CD4-positive, alpha-beta memory T cell (primary cell): ENCODE results near the gene FOXP1. TPM values are rescaled to one million over a fixed set of nuclear protein-coding genes. Genes with fewer than 3 reads are reported as not detected.
"Not testable (repeated sequence)": the region's sequence is repeated elsewhere in the genome, so short reads cannot be mapped to it uniquely, and the experiment has no call there.

Experiments
- CTCF ChIA-PET: fragments of 350-600 bp; sonication (Branson Sonifier 250); formaldehyde crosslinking; loops from one replicate; lab custom pipeline; 2021; ENCODE audit warnings: inconsistent platforms; ENCODE audit not compliant: partially characterized antibody; lab: Charles Lee
- POLR2A ChIA-PET: fragments of 350-600 bp; sonication (Branson Sonifier 250); formaldehyde crosslinking; loops from one replicate; lab custom pipeline; 2021; ENCODE audit not compliant: partially characterized antibody; lab: Charles Lee
- DNase-seq, 5 donors: peaks; one replicate each; pipeline versions ENCODE4 v3.0.0 to v3.0.0-alpha.2; 2020 to 2022; ENCODE audit warnings: mixed read lengths in 1 of 5
- H3K27ac ChIP-seq: one replicate; pipeline ENCODE4 v1.7.0; 2013; ENCODE audit warnings: low read depth, low read length
- H3K27me3 ChIP-seq: 2 replicates; pipeline ENCODE4 v1.7.0; 2013; ENCODE audit warnings: mild to moderate bottlenecking, low read length, moderate library complexity; ENCODE audit not compliant: insufficient read depth
- H3K36me3 ChIP-seq: 2 replicates; pipeline ENCODE4 v1.7.0; 2013; ENCODE audit warnings: mild to moderate bottlenecking, low read length, moderate library complexity; ENCODE audit not compliant: insufficient read depth
- H3K4me1 ChIP-seq: 2 replicates; pipeline ENCODE4 v1.7.0; 2013; ENCODE audit warnings: mild to moderate bottlenecking, low read length, moderate library complexity; ENCODE audit not compliant: insufficient read depth
- H3K4me3 ChIP-seq, 2 donors: one replicate each; pipeline ENCODE4 v1.7.0; 2013; ENCODE audit warnings: low read length in 2 of 2, mild to moderate bottlenecking in 1 of 2
- H3K9me3 ChIP-seq, 2 donors: one replicate each; pipeline ENCODE4 v1.7.0; 2013; ENCODE audit warnings: low read length in 2 of 2, control low read depth in 1 of 2; ENCODE audit not compliant: control insufficient read depth in 1 of 2
- H3K27ac Mint-ChIP-seq, 7 donors: one replicate each; pipeline ENCODE4 v1.8.0; 2020 to 2021; ENCODE audit warnings: mixed read lengths in 7 of 7, mild to moderate bottlenecking in 6 of 7, inconsistent platforms in 3 of 7, moderate library complexity in 3 of 7
- H3K27me3 Mint-ChIP-seq, 2 donors: one replicate each; pipeline ENCODE4 v1.8.0; 2020 to 2021; ENCODE audit warnings: mixed read lengths in 2 of 2
- H3K36me3 Mint-ChIP-seq, 2 donors: one replicate each; pipeline ENCODE4 v1.8.0; 2020 to 2021; ENCODE audit warnings: mixed read lengths in 2 of 2, inconsistent platforms in 1 of 2, mild to moderate bottlenecking in 1 of 2
- H3K4me1 Mint-ChIP-seq, 4 donors: one replicate each; pipeline ENCODE4 v1.8.0; 2020 to 2021; ENCODE audit warnings: mixed read lengths in 4 of 4, mild to moderate bottlenecking in 1 of 4
- H3K4me3 Mint-ChIP-seq, 8 donors: one replicate each; pipeline ENCODE4 v1.8.0; 2020 to 2021; ENCODE audit warnings: mixed read lengths in 8 of 8, mild to moderate bottlenecking in 7 of 8, moderate library complexity in 6 of 8, inconsistent platforms in 3 of 8
- H3K9me3 Mint-ChIP-seq, 8 donors: one replicate each; pipeline ENCODE4 v1.8.0; 2020 to 2021; ENCODE audit warnings: mixed read lengths in 8 of 8, mild to moderate bottlenecking in 5 of 8, inconsistent platforms in 3 of 8, moderate library complexity in 1 of 8
- intact Hi-C: fragments of 100-400 bp; cut with micrococcal nuclease; formaldehyde crosslinking; loops from one replicate; pipeline ENCODE4 v1.15.1; 2023
- polyA plus RNA-seq, 2 donors: library from polyadenylated mRNA; unstranded; fragments of 300-500 nt; fragmentation: Illumina TruSeq; gene quantifications; one replicate each; pipeline ENCODE4 v1.2.3, GENCODE V29; 2021
- total RNA-seq, 2 experiments: library from RNA; stranded (reverse); gene quantifications; one replicate each; pipeline ENCODE4 v1.2.3, GENCODE V29; 2021

Gene FOXP1
- total and polyA plus RNA-seq, 4 experiments from 2014 or later = 189 to 348 (median 279) TPM

- ChIA-PET CTCF (interaction anchor here (0.6 to 4.7 kb wide), 4 partner anchors 9 to 57 kb away, joined by 3 to 23 read pairs (median 4); no protein-coding TSS in a partner anchor), POLR2A (interaction anchor here (0.5 to 1.8 kb wide), 9 partner anchors 14 to 421 kb away, joined by 3 to 6 read pairs (median 4); no protein-coding TSS in a partner anchor)
- Histone ChIP-seq H3K4me1 (peaks cover 91% of the 10 kb centered on the region), H3K36me3 (no peaks in the 10 kb centered on the region), H3K27me3 (no peaks in the 10 kb centered on the region), H3K4me3 (peak overlapping the region in 1 of 2 donors; percentile 12), H3K9me3 (no peaks in the 10 kb centered on the region), H3K27ac (peak overlapping the region; percentile 47)
- Mint-ChIP-seq H3K4me3 (peak overlapping the region in 7 of 8 donors; percentile 29 to 78 (median 39)), H3K27ac (peak overlapping the region; percentile 68 to 98 (median 96)), H3K4me1 (peaks cover 75 to 94% (median 85%) of the 10 kb centered on the region in 4 donors), H3K36me3 (peaks cover 20 to 32% of the 10 kb centered on the region in 2 donors), H3K9me3 (peaks cover 0 to 7% (median 0%) of the 10 kb centered on the region in 8 donors), H3K27me3 (no peaks in the 10 kb centered on the region)
- no peak for DNase-seq
- intact Hi-C loops = no loop called here
Measured at GRCh38 chr3:71438904-71439303, 144.6 kb downstream of the FOXP1 start.

GRCh38 chr3:71438071-71438685 lies 145.3 kb downstream of the FOXP1 start:
- ChIA-PET CTCF (interaction anchor here (1.0 to 4.7 kb wide), 3 partner anchors 17 to 58 kb away, joined by 4 to 23 read pairs (median 4); no protein-coding TSS in a partner anchor), POLR2A (interaction anchor here (0.7 to 1.5 kb wide), 6 partner anchors 15 to 420 kb away, joined by 3 to 5 read pairs (median 4); no protein-coding TSS in a partner anchor)
- no peaks in the 10 kb centered on the region for H3K27me3 ChIP-seq
- Mint-ChIP-seq H3K4me3 (peak overlapping the region in 7 of 8 donors; percentile 32 to 78 (median 66)), H3K27me3 (no peaks in the 10 kb centered on the region), H3K9me3 (peaks cover 0 to 4% (median 0%) of the 10 kb centered on the region in 8 donors), H3K36me3 (peaks cover 18 to 32% of the 10 kb centered on the region in 2 donors), H3K4me1 (peaks cover 76 to 94% (median 85%) of the 10 kb centered on the region in 4 donors), H3K27ac (peak overlapping the region; percentile 68 to 98 (median 96))
- intact Hi-C loops = no loop called here
- H3K9me3 ChIP-seq = no peaks in the 10 kb centered on the region
- peaks cover 91% of the 10 kb centered on the region for H3K4me1 ChIP-seq
- DNase-seq = no peak
- no peak overlapping the region for H3K4me3 ChIP-seq
- H3K27ac ChIP-seq = no peak overlapping the region
- H3K36me3 ChIP-seq = no peaks in the 10 kb centered on the region

- no peaks in the 10 kb centered on the region for H3K36me3 ChIP-seq
- H3K4me3 ChIP-seq = no peak overlapping the region
- no peaks in the 10 kb centered on the region for H3K27me3 ChIP-seq
- peaks cover 91% of the 10 kb centered on the region for H3K4me1 ChIP-seq
- intact Hi-C loops = no loop called here
- peak overlapping the region; percentile 68 to 96 (median 85) for H3K27ac Mint-ChIP-seq
- no peak overlapping the region for H3K27ac ChIP-seq
- H3K36me3 Mint-ChIP-seq = peaks cover 16 to 26% of the 10 kb centered on the region in 2 donors
- H3K27me3 Mint-ChIP-seq = no peaks in the 10 kb centered on the region
- H3K9me3 ChIP-seq = no peaks in the 10 kb centered on the region
- H3K4me1 Mint-ChIP-seq = peaks cover 79 to 94% (median 87%) of the 10 kb centered on the region in 4 donors
- peaks cover 0 to 4% (median 0%) of the 10 kb centered on the region in 8 donors for H3K9me3 Mint-ChIP-seq
- peak overlapping the region in 4 of 8 donors; percentile 21 to 57 (median 38) for H3K4me3 Mint-ChIP-seq
- CTCF ChIA-PET = no interaction called here
- no peak for DNase-seq
- POLR2A ChIA-PET = no interaction called here
Measured at GRCh38 chr3:71436337-71436736, 147.2 kb downstream of the FOXP1 start.

- H3K9me3 ChIP-seq, DNase-seq, H3K27ac ChIP-seq, H3K27me3 Mint-ChIP-seq, H3K27me3 ChIP-seq, POLR2A ChIA-PET, H3K9me3 Mint-ChIP-seq, intact Hi-C loops, H3K36me3 ChIP-seq, CTCF ChIA-PET, H3K4me3 ChIP-seq: not testable (repeated sequence)
- peaks cover 16 to 30% of the 10 kb centered on the region in 2 donors for H3K36me3 Mint-ChIP-seq
- peaks cover 91% of the 10 kb centered on the region for H3K4me1 ChIP-seq
- H3K4me1 Mint-ChIP-seq = peaks cover 79 to 94% (median 87%) of the 10 kb centered on the region in 4 donors
- peak overlapping the region in 3 of 8 donors; percentile 35 to 57 (median 41) for H3K4me3 Mint-ChIP-seq
- H3K27ac Mint-ChIP-seq = peak overlapping the region in 6 of 7 donors; percentile 68 to 94 (median 82)
Measured at GRCh38 chr3:71435836-71436235, 147.7 kb downstream of the FOXP1 start.

- Histone ChIP-seq H3K4me1 (peaks cover 88% of the 10 kb centered on the region), H3K27me3 (no peaks in the 10 kb centered on the region), H3K9me3 (no peaks in the 10 kb centered on the region), H3K27ac (no peak overlapping the region), H3K36me3 (no peaks in the 10 kb centered on the region), H3K4me3 (no peak overlapping the region)
- Mint-ChIP-seq H3K4me3 (peak overlapping the region in 4 of 8 donors; percentile 5 to 42 (median 28)), H3K4me1 (peaks cover 75 to 94% (median 86%) of the 10 kb centered on the region in 4 donors), H3K9me3 (peaks cover 0 to 2% (median 0%) of the 10 kb centered on the region in 8 donors), H3K27me3 (no peaks in the 10 kb centered on the region), H3K36me3 (peaks cover 16 to 35% of the 10 kb centered on the region in 2 donors), H3K27ac (peak overlapping the region; percentile 82 to 95 (median 88))
- POLR2A ChIA-PET = interaction anchor here (1.4 to 1.9 kb wide), 3 partner anchors 9 to 16 kb away, joined by 3 to 9 read pairs (median 5); no protein-coding TSS in a partner anchor
- no peak for DNase-seq
- intact Hi-C loops = no loop called here
- CTCF ChIA-PET = interaction anchor here (0.9 kb wide), 1 partner anchor 9 kb away, joined by 4 read pairs; no protein-coding TSS in a partner anchor
Measured at GRCh38 chr3:71433631-71434030, 149.9 kb downstream of the FOXP1 start.

- Mint-ChIP-seq H3K4me3 (peak overlapping the region in 7 of 8 donors; percentile 27 to 82 (median 67)), H3K36me3 (peaks cover 11 to 32% of the 10 kb centered on the region in 2 donors), H3K4me1 (peaks cover 74 to 94% (median 83%) of the 10 kb centered on the region in 4 donors), H3K27me3 (no peaks in the 10 kb centered on the region), H3K27ac (peak overlapping the region; percentile 82 to 96 (median 90)), H3K9me3 (peaks cover 0 to 2% (median 0%) of the 10 kb centered on the region in 8 donors)
- intact Hi-C loops = no loop called here
- Histone ChIP-seq H3K27ac (peak overlapping the region; percentile 41), H3K4me3 (no peak overlapping the region), H3K9me3 (no peaks in the 10 kb centered on the region), H3K27me3 (no peaks in the 10 kb centered on the region), H3K4me1 (peaks cover 88% of the 10 kb centered on the region), H3K36me3 (no peaks in the 10 kb centered on the region)
- ChIA-PET CTCF (interaction anchor here (2.1 kb wide), 1 partner anchor 10 kb away, joined by 6 read pairs; no protein-coding TSS in a partner anchor), POLR2A (interaction anchor here (0.6 to 1.9 kb wide), 10 partner anchors 8 to 50 kb away, joined by 3 to 6 read pairs (median 4); no protein-coding TSS in a partner anchor)
- peak in 1 of 5 donors; percentile 30 for DNase-seq
Measured at GRCh38 chr3:71432044-71432975, 151.2 kb downstream of the FOXP1 start.
